Measurements from ENCODE around the gene JSRP1.
A peak's percentile ranks its signal among the peaks of the same experiment; 100 is the strongest.

The JSRP1 gene

GRCh38 chr19:2224754-2225349, 31.4 kb downstream of the JSRP1 start:
- no peaks in the 10 kb centered on the region for H3K27me3 ChIP-seq (ENCODE audit: control insufficient read depth, low read length)
- peaks cover 18% of the 10 kb centered on the region for H3K79me2 ChIP-seq (ENCODE audit: control insufficient read depth, low read length)
- TF ChIP-seq EZH2phosphoT487 (IDR thresholded peaks at IDR 0.05; ENCODE audit: borderline replicate concordance, low read length) (no peak), CTCF (IDR thresholded peaks at IDR 0.05; ENCODE audit: low read depth, low read length, poor library complexity, severe bottlenecking) (no peak)
- 0 out of 2 replicates have a peak, but pooled peaks cover 3% of the 10 kb centered on the region for H4K20me1 ChIP-seq (ENCODE audit: control insufficient read depth, insufficient read depth, low read depth, low read length)
- H3K9me2 ChIP-seq (replicated peaks; ENCODE audit: control insufficient read depth, low read length), result no peaks in the 10 kb centered on the region
- H3K4me3 ChIP-seq (ENCODE audit: low read length), result no peak overlapping the region
- peaks cover 90% of the 10 kb centered on the region for H3K36me3 ChIP-seq (ENCODE audit: control insufficient read depth, low read length)
- no peaks in the 10 kb centered on the region for H3K9me3 ChIP-seq (ENCODE audit: control insufficient read depth, insufficient read depth, low read length)
- peaks cover 69% of the 10 kb centered on the region for H3K4me1 ChIP-seq (ENCODE audit: control insufficient read depth, low read length)
- peaks cover 19% of the 10 kb centered on the region for H3F3A ChIP-seq (ENCODE audit: control insufficient read depth, insufficient read depth)
- no peak overlapping the region for H3K4me2 ChIP-seq (ENCODE audit: low read length)
- H3K27ac ChIP-seq (ENCODE audit: low read depth, low read length), result peak overlapping the region; percentile 54; the same call in 1 of the 2 replicates

GRCh38 chr19:2223959-2224358, 32.3 kb downstream of the JSRP1 start:
- Histone ChIP-seq H3K27ac (ENCODE audit: low read depth, low read length) (peak overlapping the region; percentile 54), H3K27me3 (ENCODE audit: control insufficient read depth, low read length) (no peaks in the 10 kb centered on the region), H4K20me1 (ENCODE audit: control insufficient read depth, insufficient read depth, low read depth, low read length) (0 out of 2 replicates have a peak, but pooled peaks cover 3% of the 10 kb centered on the region), H3K4me1 (ENCODE audit: control insufficient read depth, low read length) (peaks cover 63% of the 10 kb centered on the region), H3K36me3 (ENCODE audit: control insufficient read depth, low read length) (peaks cover 90% of the 10 kb centered on the region), H3K9me3 (ENCODE audit: control insufficient read depth, insufficient read depth, low read length) (no peaks in the 10 kb centered on the region), H3F3A (ENCODE audit: control insufficient read depth, insufficient read depth) (peaks cover 16% of the 10 kb centered on the region), H3K4me3 (ENCODE audit: low read length) (0 out of 2 replicates have a peak overlapping the region, but pooled peaks have one; percentile 4), H3K9me2 (replicated peaks; ENCODE audit: control insufficient read depth, low read length) (no peaks in the 10 kb centered on the region), H3K79me2 (ENCODE audit: control insufficient read depth, low read length) (peaks cover 10% of the 10 kb centered on the region), H3K4me2 (ENCODE audit: low read length) (peak overlapping the region; percentile 39)
- no peak for TF ChIP-seq CTCF (IDR thresholded peaks at IDR 0.05; ENCODE audit: low read depth, low read length, poor library complexity, severe bottlenecking)
- no peak for TF ChIP-seq EZH2phosphoT487 (IDR thresholded peaks at IDR 0.05; ENCODE audit: borderline replicate concordance, low read length)

GRCh38 chr19:2223391-2223790, 32.8 kb downstream of the JSRP1 start:
- H3K9me2 ChIP-seq (replicated peaks; ENCODE audit: control insufficient read depth, low read length), result no peaks in the 10 kb centered on the region
- no peak for TF ChIP-seq CTCF (IDR thresholded peaks at IDR 0.05; ENCODE audit: low read depth, low read length, poor library complexity, severe bottlenecking)
- TF ChIP-seq EZH2phosphoT487 (IDR thresholded peaks at IDR 0.05; ENCODE audit: borderline replicate concordance, low read length), result no peak
- H3K4me2 ChIP-seq (ENCODE audit: low read length), result peak overlapping the region; percentile 39
- H3F3A ChIP-seq (ENCODE audit: control insufficient read depth, insufficient read depth), result peaks cover 16% of the 10 kb centered on the region
- H3K4me3 ChIP-seq (ENCODE audit: low read length), result no peak overlapping the region
- 0 out of 2 replicates have a peak, but pooled peaks cover 3% of the 10 kb centered on the region for H4K20me1 ChIP-seq (ENCODE audit: control insufficient read depth, insufficient read depth, low read depth, low read length)
- peaks cover 57% of the 10 kb centered on the region for H3K4me1 ChIP-seq (ENCODE audit: control insufficient read depth, low read length)
- no peaks in the 10 kb centered on the region for H3K27me3 ChIP-seq (ENCODE audit: control insufficient read depth, low read length)
- peaks cover 5% of the 10 kb centered on the region for H3K79me2 ChIP-seq (ENCODE audit: control insufficient read depth, low read length)
- no peaks in the 10 kb centered on the region for H3K9me3 ChIP-seq (ENCODE audit: control insufficient read depth, insufficient read depth, low read length)
- H3K36me3 ChIP-seq (ENCODE audit: control insufficient read depth, low read length), result peaks cover 84% of the 10 kb centered on the region
- peak overlapping the region; percentile 54 for H3K27ac ChIP-seq (ENCODE audit: low read depth, low read length)
